ENCODE measurements around the gene KCNA3.
"Not testable (repeated sequence)": the region's sequence is repeated elsewhere in the genome, so short reads cannot be mapped to it uniquely, and the experiment has no call there.

KCNA3 gene

DNA sequence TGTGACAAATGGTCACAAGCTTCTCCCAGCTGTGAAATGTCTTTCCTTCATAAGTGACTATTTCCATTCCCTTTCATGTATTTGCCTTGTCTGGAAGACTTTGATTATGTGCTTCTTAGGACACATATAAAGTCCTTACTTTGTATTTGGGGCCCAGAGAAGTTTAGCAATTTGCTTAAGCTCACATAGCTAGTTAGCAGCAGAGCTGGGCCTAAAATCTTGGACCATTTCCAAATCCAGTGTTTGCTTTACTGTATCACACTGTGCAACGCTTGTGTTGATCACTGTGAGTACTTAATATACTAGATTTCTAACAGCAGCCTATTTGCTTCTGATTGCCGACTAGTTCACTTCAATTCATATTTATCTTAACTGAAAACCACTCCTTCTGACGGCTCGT is 2.2 kb upstream of the KCNA3 start:
- DNase-seq, result no peak

DNA sequence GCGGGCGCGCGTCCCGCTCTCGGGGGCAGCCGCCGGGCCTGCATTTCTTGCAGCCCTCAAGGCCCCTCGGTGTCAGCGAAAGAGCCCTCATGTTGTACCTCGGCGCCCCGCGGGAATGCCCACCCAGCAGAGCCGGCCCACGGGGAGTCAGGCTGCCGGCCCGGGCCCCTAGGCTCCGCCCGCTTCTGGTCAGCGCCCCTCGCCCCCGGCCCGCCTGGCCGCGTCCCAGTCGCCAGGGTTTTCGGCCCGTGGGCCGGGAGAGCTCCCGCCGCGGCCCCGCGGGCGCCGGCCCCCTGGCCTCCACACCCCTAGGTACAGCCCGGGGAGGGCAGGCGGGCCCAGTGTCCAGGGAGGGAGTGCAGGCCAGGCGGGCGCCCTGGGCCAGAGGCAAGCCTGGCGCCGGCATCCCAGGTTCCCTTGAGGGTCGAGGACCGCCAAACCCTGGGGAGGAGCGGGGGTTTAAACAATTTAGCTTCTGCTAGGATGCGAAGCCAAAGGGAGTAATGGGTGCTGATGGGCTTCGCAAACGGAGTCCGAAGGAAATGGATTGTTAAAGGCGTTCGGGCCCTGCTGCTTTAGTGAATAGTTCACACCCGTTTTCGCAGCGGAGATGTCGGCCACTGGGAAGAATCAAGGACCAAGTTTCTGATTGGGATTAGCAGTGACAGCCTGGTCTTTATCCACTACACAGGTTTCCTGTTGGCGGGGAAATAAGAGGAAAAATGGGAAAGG is 486 bp upstream of the KCNA3 start:
- no peak for DNase-seq

DNA sequence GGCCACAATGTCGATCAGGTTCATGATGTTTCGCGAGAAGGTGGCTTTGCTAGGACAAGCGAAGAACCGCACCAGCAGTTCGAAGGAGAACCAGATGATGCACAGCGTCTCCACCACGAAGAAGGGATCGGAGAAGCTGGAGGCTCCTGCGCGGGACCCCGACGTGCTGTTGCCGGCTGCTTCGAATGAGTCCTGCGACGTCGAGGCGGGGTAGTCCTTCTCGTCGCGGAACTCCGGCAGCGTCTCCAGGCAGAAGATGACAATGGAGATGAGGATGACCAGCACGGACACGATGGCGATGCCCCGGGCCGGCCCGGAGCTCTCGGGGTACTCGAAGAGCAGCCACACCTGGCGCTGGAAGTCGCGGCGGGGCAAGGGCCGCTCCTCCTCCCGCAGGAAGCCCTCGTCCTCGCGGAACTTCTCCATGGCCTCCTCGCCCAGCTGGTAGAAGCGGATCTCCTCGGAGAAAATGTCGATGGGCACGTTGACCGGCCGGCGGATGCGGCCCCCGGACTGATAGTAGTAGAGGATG is 869 bp downstream of the KCNA3 start:
- no peak for DNase-seq

DNA sequence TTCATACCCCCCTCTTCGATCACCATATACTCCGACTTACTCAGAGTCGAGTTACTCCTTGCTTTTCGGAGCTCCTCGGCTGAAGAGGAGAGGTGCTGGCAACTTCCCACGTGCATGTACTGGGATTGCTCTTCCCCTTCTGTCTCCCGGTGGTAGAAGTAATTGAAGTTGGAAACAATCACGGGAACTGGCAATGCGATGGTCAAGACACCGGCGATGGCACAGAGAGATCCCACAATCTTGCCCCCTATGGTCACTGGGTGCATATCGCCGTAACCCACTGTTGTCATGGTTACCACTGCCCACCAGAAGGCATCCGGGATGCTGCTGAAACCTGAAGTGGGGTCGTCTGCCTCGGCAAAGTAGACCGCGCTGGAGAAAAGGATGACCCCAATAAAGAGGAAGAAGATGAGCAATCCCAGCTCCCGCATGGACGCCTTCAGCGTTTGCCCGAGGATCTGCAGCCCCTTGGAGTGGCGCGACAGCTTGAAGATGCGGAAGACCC is 1.5 kb downstream of the KCNA3 start:
- DNase-seq, result no peak

DNA sequence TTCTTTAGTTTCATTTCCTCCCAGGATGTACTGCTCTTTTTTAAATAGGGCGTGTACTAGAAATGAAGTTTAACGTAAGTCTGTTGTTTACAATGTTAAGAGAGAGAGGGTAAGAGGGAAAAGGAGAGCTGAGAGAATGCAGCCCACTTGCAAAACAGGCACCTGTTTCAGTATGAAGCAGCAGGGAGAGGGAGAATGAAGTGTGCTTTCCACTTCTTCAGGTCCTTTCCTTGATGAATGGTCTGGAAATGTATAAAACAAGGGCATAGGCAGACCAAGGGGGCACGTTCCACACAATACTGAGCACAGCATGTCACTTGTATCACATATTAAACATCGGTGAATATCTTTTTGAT is 2.0 kb downstream of the KCNA3 start:
- no peak for DNase-seq

DNA sequence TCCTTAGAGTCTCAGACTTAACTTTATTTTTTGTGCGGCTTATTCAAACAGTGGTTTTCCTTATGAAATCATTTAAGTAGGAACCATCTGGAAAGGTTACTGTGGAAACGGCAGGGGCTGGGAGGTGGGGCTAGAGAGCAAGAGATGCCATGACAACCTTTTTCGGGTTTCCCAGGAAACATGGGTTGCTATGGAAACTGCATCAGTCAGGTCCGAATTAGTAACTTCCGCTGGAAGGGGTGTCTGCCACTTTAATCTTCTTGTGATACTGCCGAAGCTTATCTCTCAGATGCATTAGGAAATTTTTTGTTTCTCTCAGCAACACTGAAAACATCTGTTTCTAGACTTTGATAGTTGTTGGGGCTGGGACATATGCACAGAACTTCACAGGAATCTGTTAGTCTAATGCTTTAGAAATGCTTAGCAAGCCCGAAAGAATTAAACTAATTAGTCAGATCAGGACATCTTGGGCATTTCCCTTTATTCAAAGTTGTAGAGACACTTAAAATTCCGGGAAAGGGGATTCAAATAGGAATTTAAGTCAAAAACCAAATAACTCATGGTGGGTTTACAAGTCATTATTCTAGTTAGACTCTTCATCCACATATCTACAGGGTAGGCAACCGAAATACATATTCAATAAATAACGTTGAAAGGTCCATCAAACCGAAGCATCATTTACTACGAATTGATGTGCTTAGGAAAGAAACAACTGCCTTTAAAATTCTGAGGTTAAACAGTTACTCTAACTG is 2.6 kb downstream of the KCNA3 start:
- DNase-seq, result no peak

DNA sequence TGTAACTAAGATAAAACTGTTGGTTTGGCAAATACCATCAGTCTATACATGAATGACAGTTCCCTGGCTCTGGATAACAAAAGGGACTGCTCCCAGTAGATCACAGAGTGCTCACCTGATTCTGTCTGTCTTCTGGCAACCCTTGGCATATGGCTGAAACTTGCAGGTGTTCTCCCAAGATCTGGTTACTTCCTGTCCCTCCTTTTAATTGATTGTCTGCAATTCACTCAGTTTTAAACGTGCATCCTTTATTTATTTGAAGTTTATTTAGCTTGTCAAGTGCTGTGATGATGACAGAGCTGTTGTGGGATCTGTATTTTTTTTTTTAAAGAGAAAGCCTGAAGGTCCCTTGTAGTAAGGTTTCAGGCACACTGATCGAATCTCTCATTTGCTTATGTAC is 3.4 kb downstream of the KCNA3 start:
- no peak for DNase-seq

DNA sequence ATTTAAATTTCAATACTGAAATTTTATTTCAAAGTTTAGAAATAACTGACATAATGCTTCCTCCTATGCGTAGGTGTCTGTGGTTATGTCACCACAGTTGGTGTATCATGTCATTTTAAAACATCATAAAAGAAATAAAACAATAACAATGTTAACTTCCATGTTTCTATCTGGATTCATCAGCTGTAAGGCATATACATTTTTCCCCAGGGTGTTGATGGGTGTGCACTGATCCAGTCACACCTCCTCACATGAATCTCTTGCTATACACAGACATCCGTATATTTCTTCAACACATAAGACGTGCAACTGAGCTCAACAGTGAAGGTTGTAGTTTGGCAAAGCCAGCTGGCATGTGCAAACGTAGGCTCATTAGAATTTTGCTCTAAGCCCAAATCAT is 6.2 kb downstream of the KCNA3 start:
- DNase-seq, result no peak

DNA sequence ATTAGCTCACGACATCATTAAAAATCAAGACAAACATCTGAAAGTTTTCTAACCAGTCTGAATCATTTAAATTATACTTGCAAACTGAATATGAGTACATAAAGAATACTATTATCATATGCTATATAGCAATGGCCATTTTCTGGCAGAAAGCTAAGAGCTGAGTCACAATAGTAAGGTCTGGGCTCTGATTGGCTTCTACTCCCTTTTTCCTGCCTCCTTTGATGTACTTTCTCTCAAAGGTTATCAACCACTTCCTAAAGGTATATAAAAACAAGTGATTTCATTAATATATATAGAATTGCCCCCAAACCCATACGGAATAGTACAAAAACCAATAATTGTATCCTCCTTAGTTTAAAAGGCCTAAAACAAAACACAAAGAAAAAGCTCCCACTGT is 7.0 kb downstream of the KCNA3 start:
- no peak for DNase-seq

DNA sequence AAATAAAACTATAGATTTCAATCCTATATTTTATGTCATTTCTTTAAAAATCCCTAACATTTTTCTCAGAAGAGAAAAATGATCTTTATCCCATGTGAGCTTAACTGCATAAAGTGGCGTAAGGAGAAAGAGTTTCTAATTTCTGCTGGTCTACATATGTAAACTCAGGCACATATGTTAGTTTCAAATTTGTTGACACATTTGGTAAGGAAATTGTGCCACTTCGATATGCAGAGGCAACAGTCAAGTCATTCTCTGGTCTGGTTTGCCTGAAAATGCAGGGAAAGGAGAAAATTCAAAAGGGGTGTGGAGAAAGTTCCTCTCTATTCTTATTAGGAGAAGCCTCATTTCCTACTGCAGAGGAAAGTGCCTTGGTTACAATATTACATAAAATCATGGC is 11.5 kb downstream of the KCNA3 start:
- DNase-seq, result no peak

DNA sequence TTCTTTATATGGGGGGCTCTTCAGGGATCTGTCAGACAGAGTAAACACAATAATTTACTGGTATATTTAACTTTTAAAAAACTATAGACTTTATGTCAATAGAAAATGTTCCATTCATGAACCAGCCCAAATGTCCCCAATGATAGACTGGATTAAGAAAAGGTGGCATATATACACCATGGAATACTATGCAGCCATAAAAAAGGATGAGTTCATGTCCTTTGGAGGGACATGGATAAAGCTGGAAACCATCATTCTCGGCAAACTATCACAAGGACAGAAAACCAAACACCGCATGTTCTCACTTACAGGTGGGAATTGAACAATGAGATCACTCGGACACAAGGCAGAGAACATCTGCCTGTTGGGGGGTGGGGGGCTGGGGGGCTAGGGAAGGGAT is 15.2 kb downstream of the KCNA3 start:
- not testable (repeated sequence) for DNase-seq

DNA sequence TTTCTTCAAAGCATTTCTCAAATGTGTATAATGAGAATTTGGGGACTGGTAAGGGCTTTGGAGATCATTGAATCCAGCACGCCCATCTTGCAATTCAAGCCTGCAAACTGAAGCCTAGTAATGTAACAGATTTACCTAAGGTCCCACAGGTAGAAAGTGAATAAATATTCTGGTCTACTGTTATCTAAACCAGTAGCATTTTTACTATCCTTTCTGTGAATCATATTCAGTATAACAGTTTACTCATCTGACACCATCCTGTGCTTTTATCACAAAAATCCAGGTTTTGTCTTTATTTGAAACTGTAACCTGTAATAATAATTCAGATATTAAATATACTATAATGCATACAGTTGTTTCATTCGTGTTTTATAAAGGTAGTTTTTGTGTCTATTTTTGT is 17.4 kb downstream of the KCNA3 start:
- no peak for DNase-seq

DNA sequence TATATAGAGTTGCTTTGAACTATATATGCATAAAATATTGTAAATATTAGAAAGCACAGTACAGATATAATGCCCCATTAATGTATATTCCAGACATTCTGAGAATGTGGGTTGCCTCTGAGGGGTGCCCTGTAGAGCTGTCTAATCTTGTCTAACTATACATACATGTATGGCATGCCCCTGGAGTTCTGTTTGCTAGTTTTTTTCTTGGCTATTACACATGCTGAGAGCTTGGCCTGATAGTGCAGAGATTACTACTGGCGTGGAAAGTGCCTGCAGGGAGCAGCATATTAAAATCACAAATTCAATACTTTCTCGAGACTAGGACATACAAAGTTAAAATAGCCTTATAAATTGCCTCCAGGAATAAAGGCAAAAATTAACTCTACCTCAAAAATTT is 24.1 kb downstream of the KCNA3 start:
- no peak for DNase-seq

DNA sequence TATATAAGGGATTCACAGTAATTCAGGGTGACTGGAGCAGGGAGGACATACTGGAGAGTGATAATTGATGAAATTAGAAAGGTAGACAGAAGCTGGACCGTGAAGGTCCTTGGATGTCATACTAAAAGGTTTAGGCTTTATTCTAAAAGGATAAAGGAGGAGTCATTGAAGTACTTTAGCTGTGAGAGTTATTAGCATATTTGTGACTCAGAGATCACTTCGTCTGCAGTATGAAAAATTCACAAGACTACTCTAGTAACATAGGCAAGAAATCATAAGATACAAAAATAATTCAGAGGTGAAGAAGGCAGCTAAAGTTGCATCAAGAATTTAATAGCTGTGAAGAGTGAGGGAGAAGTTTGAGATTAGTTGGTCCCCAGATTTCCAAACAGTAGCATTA is 26.3 kb downstream of the KCNA3 start:
- no peak for DNase-seq

DNA sequence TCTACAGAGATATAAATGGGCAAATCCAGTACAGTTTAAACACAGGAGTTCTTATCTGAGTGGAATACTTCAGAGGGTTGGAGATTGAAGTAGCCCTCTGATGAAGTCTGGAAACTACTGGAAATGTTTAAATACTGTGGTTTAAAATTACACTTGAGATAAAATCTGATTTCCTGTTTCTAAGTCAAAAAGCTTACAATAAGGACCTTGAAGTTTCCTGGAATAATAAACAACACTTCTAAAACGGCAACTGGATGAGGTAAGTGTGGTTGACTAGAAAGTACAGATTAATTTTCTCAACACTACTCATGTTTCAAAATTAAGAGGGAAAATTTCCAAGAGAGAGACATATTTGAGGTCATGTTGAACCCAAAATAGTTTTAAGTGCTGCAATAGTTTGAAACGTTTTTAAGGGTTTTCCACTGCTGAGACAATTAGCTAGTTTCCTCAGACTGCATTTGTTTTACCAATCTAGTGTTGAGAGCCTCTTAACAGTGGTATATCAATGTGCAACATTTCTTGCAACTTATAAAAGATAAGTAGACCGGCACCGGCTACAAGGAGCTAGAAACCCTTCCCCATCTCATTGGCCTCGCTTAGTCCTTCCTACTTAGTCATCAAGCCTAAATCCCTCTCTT is 27.4 kb downstream of the KCNA3 start:
- DNase-seq, result no peak

DNA sequence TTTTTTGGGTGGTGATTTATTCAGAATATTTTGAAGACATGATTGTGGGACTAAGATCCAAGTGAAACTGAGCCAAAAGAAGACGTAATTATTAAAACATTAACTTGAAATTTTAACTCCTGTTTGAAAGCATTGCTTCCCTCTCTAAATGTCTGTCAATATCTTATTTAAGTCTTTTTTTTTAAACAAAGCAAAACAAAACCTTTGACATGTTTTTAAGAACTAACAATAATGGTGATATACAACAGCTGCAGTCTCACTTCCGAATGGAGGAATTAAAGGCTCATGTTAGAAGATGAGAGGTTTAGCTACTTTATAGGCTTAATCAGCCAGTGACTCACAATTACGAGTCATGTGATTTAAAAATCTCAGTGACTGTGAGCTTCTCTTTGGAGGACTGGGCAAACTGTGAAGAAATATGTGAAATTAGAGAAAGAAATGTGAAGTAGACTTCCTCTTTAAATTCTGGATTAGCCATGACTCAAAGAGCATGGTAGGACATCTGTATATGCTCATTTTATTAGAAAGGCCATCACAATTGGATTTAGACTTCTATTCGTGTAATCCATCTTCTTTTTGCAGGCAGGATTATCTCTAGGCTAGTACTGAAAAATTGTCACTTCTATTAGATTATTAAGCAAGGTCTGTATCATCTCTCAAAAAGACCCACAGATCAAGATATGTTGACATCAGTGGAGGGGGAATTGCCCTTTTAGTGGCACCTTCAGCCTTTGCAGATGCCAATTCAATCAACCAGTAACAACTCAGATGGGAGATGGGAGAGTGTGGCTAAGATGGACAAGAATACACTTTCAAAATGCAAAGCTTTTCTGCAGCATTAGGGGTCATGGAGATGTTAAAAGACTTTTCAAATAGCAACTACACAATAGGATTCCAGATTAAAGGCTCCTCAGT is 28.7 kb downstream of the KCNA3 start:
- DNase-seq, result no peak

DNA sequence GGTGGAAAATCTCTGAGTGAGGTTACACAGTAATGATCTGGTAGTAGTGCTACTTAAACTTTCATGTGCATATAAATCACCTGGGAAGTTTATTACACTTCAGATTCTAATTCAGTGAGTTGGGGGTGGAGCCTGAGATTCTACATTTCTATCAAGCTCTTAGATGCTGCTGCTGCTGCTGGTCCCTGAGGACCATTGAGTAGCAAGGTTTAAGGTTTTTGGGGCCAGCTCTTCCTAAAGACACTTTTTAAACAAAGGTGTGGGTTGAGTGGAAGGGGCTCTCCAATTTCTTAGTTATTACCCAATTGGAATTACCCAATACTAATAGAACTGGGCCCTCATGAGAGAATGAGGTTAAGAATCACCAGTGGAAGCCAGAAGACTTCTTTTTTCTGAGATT is 29.5 kb downstream of the KCNA3 start:
- DNase-seq, result no peak

DNA sequence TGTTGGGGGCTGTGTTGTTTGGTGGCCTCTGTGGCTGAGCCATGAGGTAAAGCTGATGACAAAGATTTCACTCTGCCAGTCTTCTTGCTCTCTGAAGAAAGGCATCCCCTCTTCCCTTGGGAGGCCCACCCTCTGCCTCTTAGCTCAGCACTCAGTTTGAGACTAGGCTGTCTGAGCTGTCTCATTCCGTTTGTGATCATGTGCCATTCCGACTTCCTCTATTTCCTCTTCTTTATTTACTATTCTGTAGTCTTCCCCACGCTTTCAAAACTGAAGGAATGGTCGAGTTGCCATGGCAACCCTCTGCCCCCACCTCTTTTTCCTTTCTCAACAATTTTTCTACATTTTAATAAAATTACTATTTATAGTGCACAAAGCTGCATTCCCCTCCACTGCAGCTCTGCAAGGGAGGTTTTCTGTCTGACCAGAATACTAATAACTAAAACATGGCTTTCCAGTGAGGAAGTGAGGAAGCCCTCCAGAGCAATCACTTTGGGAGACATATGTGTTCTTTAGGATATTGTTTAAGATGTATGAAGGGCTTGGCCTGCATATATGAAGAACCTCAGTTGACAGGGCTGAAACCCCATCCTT is 30.8 kb downstream of the KCNA3 start:
- DNase-seq, result no peak

DNA sequence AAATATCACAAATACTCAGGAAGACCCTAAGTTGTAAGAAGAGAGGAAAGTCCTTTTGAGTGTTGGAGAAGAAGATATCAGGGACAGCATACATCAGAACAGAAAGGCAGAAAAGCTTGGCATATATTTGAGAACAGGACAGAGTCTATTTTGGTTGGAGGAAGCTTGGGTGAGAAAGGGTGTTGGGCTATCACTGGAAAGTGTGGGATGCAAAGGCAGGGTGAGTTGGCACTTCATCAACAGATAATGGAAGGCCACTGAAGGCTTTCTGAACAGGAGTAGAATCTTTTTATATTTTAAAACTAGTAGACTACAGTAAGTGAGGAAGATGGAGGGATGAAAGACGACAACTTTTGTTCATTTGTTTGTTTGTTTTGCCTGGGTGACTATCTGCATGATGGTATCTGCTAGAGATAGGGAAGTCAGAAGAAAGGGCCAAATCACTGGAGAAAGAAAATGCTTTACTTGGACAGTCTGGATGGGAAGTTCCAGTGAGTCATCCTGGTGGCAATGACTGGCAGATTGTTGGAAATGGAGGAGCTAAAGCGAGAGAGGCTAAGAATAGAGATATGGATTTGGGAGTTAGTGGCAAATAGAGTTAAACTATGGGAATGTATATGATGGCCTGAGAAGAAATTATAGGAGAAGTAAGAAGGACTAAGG is 34.9 kb downstream of the KCNA3 start:
- DNase-seq, result no peak

DNA sequence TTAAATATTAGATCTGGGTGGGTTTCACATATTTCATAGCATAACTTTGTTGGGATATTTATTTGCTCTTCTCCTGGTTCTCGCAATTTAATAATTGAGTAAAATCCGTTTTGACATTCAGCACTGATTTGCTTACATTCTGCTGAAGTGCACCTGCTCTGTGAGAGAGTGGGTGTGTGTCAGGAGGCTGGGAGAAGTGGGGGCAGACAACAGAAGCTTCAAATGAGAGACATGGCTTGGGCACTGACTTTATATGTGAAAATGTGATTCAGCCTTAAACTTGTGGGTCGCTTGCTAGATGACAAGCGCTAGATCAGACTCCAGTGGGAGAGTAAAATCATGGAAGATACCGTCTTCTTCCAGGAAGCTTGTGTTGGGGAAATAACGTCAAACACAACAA is 36.2 kb downstream of the KCNA3 start:
- no peak for DNase-seq

DNA sequence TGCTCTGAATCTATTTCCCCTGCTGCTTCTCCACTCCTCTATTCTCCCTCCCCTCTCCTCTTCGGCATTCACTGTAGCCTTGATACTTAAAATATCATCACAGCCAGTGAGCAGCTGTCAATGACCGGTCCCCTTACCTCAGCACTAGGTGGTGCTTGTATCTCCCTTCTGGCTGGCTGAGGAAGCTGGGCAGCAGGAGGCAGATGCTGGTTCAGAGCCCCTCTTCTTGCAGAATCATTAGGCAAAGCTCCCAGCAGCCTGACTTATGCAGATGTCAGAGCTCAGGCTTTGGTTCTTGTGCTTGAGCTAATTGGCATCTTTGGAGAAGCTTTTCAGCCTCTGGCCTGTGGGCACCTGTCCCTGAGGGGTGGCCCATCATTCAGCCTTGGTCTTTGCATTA is 36.7 kb downstream of the KCNA3 start:
- DNase-seq, result no peak

DNA sequence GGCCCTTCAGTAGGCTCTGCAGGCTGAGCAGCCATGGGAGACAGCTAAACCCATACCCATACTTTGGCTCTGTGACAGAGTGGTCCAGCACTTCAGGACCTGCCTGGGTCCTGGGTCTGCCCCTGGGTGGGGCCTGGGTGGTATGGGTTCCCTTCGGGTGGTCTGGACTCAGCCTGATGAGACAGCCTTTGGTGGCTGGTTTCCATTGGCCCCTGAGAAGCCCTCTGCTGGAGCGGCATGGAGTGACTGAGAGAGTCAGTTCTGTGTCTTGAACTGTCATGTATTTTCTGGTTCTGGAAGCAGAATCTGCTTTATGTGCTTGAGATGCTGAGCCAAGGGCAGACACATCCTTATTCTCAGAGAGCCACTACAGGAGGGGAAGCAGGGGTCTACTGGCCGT is 37.3 kb downstream of the KCNA3 start:
- no peak for DNase-seq

All from NCI-H1048 (cell line).